ENCODE measurements around the gene SLC43A2.

SLC43A2 gene

GRCh38 chr17:1561420-1562175 is 67.0 kb downstream of the SLC43A2 start:
- DNase-seq = peak; percentile 45

GRCh38 chr17:1560858-1561355 is 67.7 kb downstream of the SLC43A2 start:
- no peak for DNase-seq

- no peak for DNase-seq
Observed at GRCh38 chr17:1560101-1560857, 68.4 kb downstream of the SLC43A2 start.

- DNase-seq = no peak
Observed at GRCh38 chr17:1559047-1560043, 69.3 kb downstream of the SLC43A2 start.

- DNase-seq = no peak
Observed at GRCh38 chr17:1558401-1558800, 70.2 kb downstream of the SLC43A2 start.

- DNase-seq = no peak
Observed at GRCh38 chr17:1557355-1558095, 71.1 kb downstream of the SLC43A2 start.

GRCh38 chr17:1555651-1556471 is 72.8 kb downstream of the SLC43A2 start:
- DNase-seq = peak; percentile 74

GRCh38 chr17:1554751-1555540 is 73.7 kb downstream of the SLC43A2 start:
- peak; percentile 98 for DNase-seq

- DNase-seq = peak; percentile 99
Observed at GRCh38 chr17:1553354-1554266, 75.0 kb downstream of the SLC43A2 start.

- DNase-seq = peak; percentile 72
Observed at GRCh38 chr17:1552932-1553331, 75.7 kb downstream of the SLC43A2 start.

GRCh38 chr17:1551741-1552140 is 76.9 kb downstream of the SLC43A2 start:
- DNase-seq = no peak

- DNase-seq = no peak
Observed at GRCh38 chr17:1548032-1548431, 80.6 kb downstream of the SLC43A2 start.

- DNase-seq = no peak
Observed at GRCh38 chr17:1546292-1546922, 82.2 kb downstream of the SLC43A2 start.

GRCh38 chr17:1545618-1546017 is 83.0 kb downstream of the SLC43A2 start:
- DNase-seq = no peak

- no peak for DNase-seq
Observed at GRCh38 chr17:1542316-1542715, 86.3 kb downstream of the SLC43A2 start.

- no peak for DNase-seq
Observed at GRCh38 chr17:1541367-1541904, 87.2 kb downstream of the SLC43A2 start.

GRCh38 chr17:1539811-1540210 is 88.8 kb downstream of the SLC43A2 start:
- DNase-seq = no peak

GRCh38 chr17:1535737-1536136 is 92.9 kb downstream of the SLC43A2 start:
- no peak for DNase-seq
